Liver (tissue), 9 donors: ENCODE data around the gene CCDC85A. TPM values are rescaled to one million over a fixed set of nuclear protein-coding genes. Genes with fewer than 3 reads are reported as not detected.

Experiments
- DNase-seq: peaks from one replicate; pipeline ENCODE4 v3.0.0-alpha.2; 2017; ENCODE audit warnings: low spot score
- H3K27ac ChIP-seq, 2 donors: one replicate each; pipeline ENCODE4 v1.7.0; 2013; ENCODE audit warnings: inconsistent platforms in 2 of 2, low read length in 2 of 2, control low read depth in 1 of 2, low read depth in 1 of 2, mild to moderate bottlenecking in 1 of 2
- H3K27me3 ChIP-seq, 4 donors: one replicate each; pipeline versions ENCODE4 v1.6.1 to v1.7.0; 2013; ENCODE audit warnings: low read length in 3 of 4, inconsistent platforms in 1 of 4, mild to moderate bottlenecking in 1 of 4, moderate library complexity in 1 of 4; ENCODE audit not compliant: control insufficient read depth in 4 of 4, insufficient read depth in 4 of 4
- H3K36me3 ChIP-seq, 4 donors: one replicate each; pipeline versions ENCODE4 v1.6.1 to v1.7.0; 2013; ENCODE audit warnings: low read length in 3 of 4, mild to moderate bottlenecking in 3 of 4, low read depth in 1 of 4, moderate library complexity in 1 of 4; ENCODE audit not compliant: control insufficient read depth in 4 of 4, insufficient read depth in 3 of 4
- H3K4me1 ChIP-seq, 4 donors: one replicate each; pipeline versions ENCODE4 v1.6.1 to v1.7.0; 2013; ENCODE audit warnings: low read length in 3 of 4, mild to moderate bottlenecking in 3 of 4, moderate library complexity in 1 of 4; ENCODE audit not compliant: control insufficient read depth in 4 of 4, insufficient read depth in 4 of 4
- H3K4me3 ChIP-seq, 3 donors: one replicate each; pipeline versions ENCODE4 v1.6.1 to v1.7.0; 2013; ENCODE audit warnings: low read length in 3 of 3, control low read depth in 1 of 3, low read depth in 1 of 3, mild to moderate bottlenecking in 1 of 3
- H3K9ac ChIP-seq, 2 donors: one replicate each; pipeline ENCODE4 v1.7.0; 2013; ENCODE audit warnings: low read length in 2 of 2, mild to moderate bottlenecking in 2 of 2, moderate library complexity in 2 of 2, control low read depth in 1 of 2, low read depth in 1 of 2
- H3K9me3 ChIP-seq, 4 donors: one replicate each; pipeline versions ENCODE4 v1.6.1 to v1.7.0; 2013; ENCODE audit warnings: low read length in 3 of 4; ENCODE audit not compliant: control insufficient read depth in 4 of 4
- CTCF ChIP-seq: fragments of 150-350 bp; IDR thresholded peaks from 2 replicates; pipeline ENCODE4 v1.5.1; 2017; ENCODE audit warnings: improper control_type of control experiment, low read depth, low read length; ENCODE audit not compliant: missing input control
- EGR1 ChIP-seq, 2 donors: IDR thresholded peaks; 2 replicates each; pipeline ENCODE4 v1.6.1; 2016 to 2018; ENCODE audit warnings: antibody characterized with exemption in 2 of 2, low read depth in 2 of 2
- FOXA1 ChIP-seq: IDR thresholded peaks from 2 replicates; pipeline ENCODE4 v1.6.1; 2016; ENCODE audit warnings: antibody characterized with exemption
- FOXA2 ChIP-seq: IDR thresholded peaks from 2 replicates; pipeline ENCODE4 v1.6.1; 2016; ENCODE audit warnings: antibody characterized with exemption
- GABPA ChIP-seq, 2 donors: IDR thresholded peaks in 1 of 2; conservative IDR thresholded peaks in 1 of 2; 2 replicates each; pipeline ENCODE4 v1.6.1; 2016; ENCODE audit warnings: antibody characterized with exemption in 2 of 2, mild to moderate bottlenecking in 1 of 2, moderate library complexity in 1 of 2
- HNF4A ChIP-seq, 2 donors: conservative IDR thresholded peaks; 2 replicates each; pipeline ENCODE4 v1.6.1; 2016; ENCODE audit warnings: antibody characterized with exemption in 2 of 2, mild to moderate bottlenecking in 2 of 2
- HNF4G ChIP-seq: IDR thresholded peaks from 2 replicates; pipeline ENCODE4 v1.6.1; 2016; ENCODE audit warnings: antibody characterized with exemption
- JUND ChIP-seq, 2 donors: IDR thresholded peaks; 2 replicates each; pipeline ENCODE4 v1.6.1; 2016; ENCODE audit warnings: antibody characterized with exemption in 2 of 2
- NR2F2 ChIP-seq: IDR thresholded peaks from 2 replicates; pipeline ENCODE4 v1.6.1; 2016; ENCODE audit warnings: antibody characterized with exemption
- RAD21 ChIP-seq, 2 donors: IDR thresholded peaks; 2 replicates each; pipeline ENCODE4 v1.6.1; 2016; ENCODE audit warnings: antibody characterized with exemption in 2 of 2, mild to moderate bottlenecking in 2 of 2
- REST ChIP-seq: IDR thresholded peaks from 2 replicates; pipeline ENCODE4 v1.6.1; 2016; ENCODE audit warnings: antibody characterized with exemption, mild to moderate bottlenecking
- RXRA ChIP-seq, 2 donors: IDR thresholded peaks; 2 replicates each; pipeline ENCODE4 v1.6.1; 2017 to 2018; ENCODE audit warnings: antibody characterized with exemption in 2 of 2, mild to moderate bottlenecking in 1 of 2
- SP1 ChIP-seq: IDR thresholded peaks from 2 replicates; pipeline ENCODE4 v1.6.1; 2018; ENCODE audit warnings: antibody characterized with exemption, mild to moderate bottlenecking
- TAF1 ChIP-seq: conservative IDR thresholded peaks from 2 replicates; pipeline ENCODE4 v1.6.1; 2016; ENCODE audit warnings: antibody characterized with exemption, mild to moderate bottlenecking
- YY1 ChIP-seq: IDR thresholded peaks from 2 replicates; pipeline ENCODE4 v1.6.1; 2016; ENCODE audit warnings: antibody characterized with exemption, mild to moderate bottlenecking
- WGBS: extraction: QIAGEN DNeasy Blood & Tissue Kit; methylation state at CpG from one replicate; pipeline ENCODE4 v1.1.7; 2013; 5-methylcytosine and 5-hydroxymethylcytosine counted together
- polyA plus RNA-seq, 2 donors: library from polyadenylated mRNA; stranded (reverse) in 1 of 2; unstranded in 1 of 2; fragments of 200-250 nt in 1 of 2; fragments of >200 nt in 1 of 2; fragmentation: Nextera tagmentation in 1 of 2; extraction: Ambion mirVana in 1 of 2; gene quantifications; one replicate each; pipeline versions ENCODE4 v1.2.1 to v1.2.3, GENCODE V29; 2013 to 2015
- total RNA-seq, 2 donors: library from RNA; depleted of rRNA; stranded (reverse); fragments of >200 nt; gene quantifications; one replicate each; pipeline ENCODE4 v1.2.3, GENCODE V29; 2014
- TF ChIP-seq, protein P1 (sequence below): IDR thresholded peaks from 2 replicates; pipeline ENCODE4 v1.6.1; 2016; ENCODE audit warnings: antibody characterized with exemption
- TF ChIP-seq, protein P2 (sequence below): IDR thresholded peaks from 2 replicates; pipeline ENCODE4 v1.6.1; 2016; ENCODE audit warnings: antibody characterized with exemption
- TF ChIP-seq, protein P3 (sequence below): IDR thresholded peaks from 2 replicates; pipeline ENCODE4 v1.6.1; 2016; ENCODE audit warnings: antibody characterized with exemption
- donor health status: healthy.
- donor health status: healthy.
- donor health status: healthy.
- donor health status: healthy.
- donor health status: healthy.

CCDC85A gene
- total and polyA plus RNA-seq, 4 donors, result 0.05 to 0.17 (median 0.10) TPM

- Histone ChIP-seq H3K27ac (no peak overlapping the region), H3K9ac (no peak overlapping the region), H3K27me3 (peaks cover 0 to 2% (median 0%) of the 10 kb centered on the region in 4 donors), H3K4me1 (no peaks in the 10 kb centered on the region), H3K4me3 (no peak overlapping the region), H3K36me3 (no peaks in the 10 kb centered on the region), H3K9me3 (no peaks in the 10 kb centered on the region)
- no peak for DNase-seq
- TF ChIP-seq REST (no peak), RAD21 (IDR thresholded peaks at IDR 0.05) (no peak), YY1 (no peak), JUND (IDR thresholded peaks at IDR 0.05) (no peak), GABPA (IDR thresholded peaks at IDR 0.05 in 1 of 2, conservative IDR thresholded peaks at IDR 0.05 in 1 of 2) (no peak), TAF1 (no peak), HNF4G (no peak), NR2F2 (no peak), FOXA1 (no peak), FOXA2 (no peak), CTCF (no peak), SP1 (no peak), HNF4A (conservative IDR thresholded peaks at IDR 0.05) (no peak), RXRA (IDR thresholded peaks at IDR 0.05) (no peak), EGR1 (IDR thresholded peaks at IDR 0.05; ENCODE audit: low read depth in 2 of 2) (no peak)
- TF ChIP-seq, protein P1, sequence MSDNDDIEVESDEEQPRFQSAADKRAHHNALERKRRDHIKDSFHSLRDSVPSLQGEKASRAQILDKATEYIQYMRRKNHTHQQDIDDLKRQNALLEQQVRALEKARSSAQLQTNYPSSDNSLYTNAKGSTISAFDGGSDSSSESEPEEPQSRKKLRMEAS, result no peak
- TF ChIP-seq, protein P2, sequence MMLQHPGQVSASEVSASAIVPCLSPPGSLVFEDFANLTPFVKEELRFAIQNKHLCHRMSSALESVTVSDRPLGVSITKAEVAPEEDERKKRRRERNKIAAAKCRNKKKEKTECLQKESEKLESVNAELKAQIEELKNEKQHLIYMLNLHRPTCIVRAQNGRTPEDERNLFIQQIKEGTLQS, result no peak
- TF ChIP-seq, protein P3, sequence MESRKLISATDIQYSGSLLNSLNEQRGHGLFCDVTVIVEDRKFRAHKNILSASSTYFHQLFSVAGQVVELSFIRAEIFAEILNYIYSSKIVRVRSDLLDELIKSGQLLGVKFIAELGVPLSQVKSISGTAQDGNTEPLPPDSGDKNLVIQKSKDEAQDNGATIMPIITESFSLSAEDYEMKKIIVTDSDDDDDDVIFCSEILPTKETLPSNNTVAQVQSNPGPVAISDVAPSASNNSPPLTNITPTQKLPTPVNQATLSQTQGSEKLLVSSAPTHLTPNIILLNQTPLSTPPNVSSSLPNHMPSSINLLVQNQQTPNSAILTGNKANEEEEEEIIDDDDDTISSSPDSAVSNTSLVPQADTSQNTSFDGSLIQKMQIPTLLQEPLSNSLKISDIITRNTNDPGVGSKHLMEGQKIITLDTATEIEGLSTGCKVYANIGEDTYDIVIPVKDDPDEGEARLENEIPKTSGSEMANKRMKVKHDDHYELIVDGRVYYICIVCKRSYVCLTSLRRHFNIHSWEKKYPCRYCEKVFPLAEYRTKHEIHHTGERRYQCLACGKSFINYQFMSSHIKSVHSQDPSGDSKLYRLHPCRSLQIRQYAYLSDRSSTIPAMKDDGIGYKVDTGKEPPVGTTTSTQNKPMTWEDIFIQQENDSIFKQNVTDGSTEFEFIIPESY, result no peak
- 79% methylated on average over 3 of the region's 3 CpGs for WGBS
Measured at GRCh38 chr2:56169521-56169920, 14.3 kb upstream of the CCDC85A start.
